A673 (cell line): ENCODE measurements around the gene CCT8.

ENCODE experiments used
- CTCF ChIP-seq: fragments of 300-800, 200-600 bp; sonication (generic); conservative IDR thresholded peaks from 2 replicates; pipeline ENCODE4 v1.5.1; 2017; ENCODE audit warnings: low read depth, mild to moderate bottlenecking, antibody characterized with exemption, low read length, moderate library complexity, mixed read lengths
- EZH2 ChIP-seq: fragments of 200-600 bp; sonication (generic); IDR thresholded peaks from 2 replicates; pipeline ENCODE4 v1.6.1; 2017; ENCODE audit warnings: borderline replicate concordance, low read depth, mild to moderate bottlenecking, mixed read lengths, antibody characterized with exemption, low read length; ENCODE audit not compliant: poor library complexity, severe bottlenecking

GRCh38 chr21:29085106-29085752, 11.8 kb upstream of the CCT8 start:
- TF ChIP-seq CTCF (no peak), EZH2 (no peak)
